Esophagus muscularis mucosa (tissue), 4 donors: Measurements from ENCODE around the gene TET3. TPM values are rescaled to one million over a fixed set of nuclear protein-coding genes. Genes with fewer than 3 reads are reported as not detected.

Experiments
- DNase-seq: peaks from one replicate; pipeline ENCODE4 v3.0.0-alpha.2; 2017; ENCODE audit errors: extremely low spot score
- H3K27ac ChIP-seq, 4 donors: fragments of 200-600 bp; sonication (generic); replicated peaks in 1 of 4; 1 replicate in 3 of 4; 2 replicates in 1 of 4; pipeline ENCODE4 v1.5.1; 2016 to 2019; ENCODE audit warnings: mild to moderate bottlenecking in 1 of 4
- H3K27me3 ChIP-seq, 4 donors: fragments of 200-600 bp; sonication (generic); one replicate each; pipeline versions ENCODE4 v1.5.1 to v1.6.0; 2016 to 2019
- H3K36me3 ChIP-seq, 4 donors: fragments of 200-600 bp; sonication (generic); one replicate each; pipeline ENCODE4 v1.5.1; 2016 to 2019
- H3K4me1 ChIP-seq, 4 donors: fragments of 200-600 bp; sonication (generic); one replicate each; pipeline ENCODE4 v1.5.1; 2016 to 2019
- H3K4me3 ChIP-seq, 4 donors: fragments of 200-600 bp; sonication (generic); 1 replicate in 2 of 4; 2 replicates in 2 of 4; pipeline ENCODE4 v1.5.1; 2016 to 2019; ENCODE audit warnings: mild to moderate bottlenecking in 4 of 4, moderate library complexity in 1 of 4
- H3K9me3 ChIP-seq, 4 donors: fragments of 200-600 bp; sonication (generic); 1 replicate in 3 of 4; 2 replicates in 1 of 4; pipeline ENCODE4 v1.5.1; 2016 to 2019
- CTCF ChIP-seq, 3 experiments: fragments of 200-600 bp in 2 of 3; fragments of 450-650 bp in 1 of 3; sonication (generic) in 2 of 3; IDR thresholded peaks; one replicate each; pipeline ENCODE4 v1.5.1; 2017 to 2019; ENCODE audit warnings: antibody characterized with exemption in 3 of 3, mild to moderate bottlenecking in 2 of 3, moderate library complexity in 1 of 3
- EP300 ChIP-seq: sonication (generic); formaldehyde crosslinking; IDR thresholded peaks from one replicate; pipeline ENCODE4 v1.6.1; 2017; ENCODE audit warnings: antibody characterized with exemption
- POLR2A ChIP-seq: fragments of 450-650 bp; IDR thresholded peaks from one replicate; pipeline ENCODE4 v1.6.1; 2017; ENCODE audit warnings: antibody characterized with exemption, moderate library complexity, mild to moderate bottlenecking, low read depth
- POLR2AphosphoS5 ChIP-seq, 2 donors: sonication (generic); formaldehyde crosslinking; IDR thresholded peaks; one replicate each; pipeline ENCODE4 v1.6.1; 2017; ENCODE audit warnings: antibody characterized with exemption in 2 of 2
- WGBS: methylation state at CpG from one replicate; pipeline ENCODE4 v1.1.5; 2018; 5-methylcytosine and 5-hydroxymethylcytosine counted together
- intact Hi-C: fragments of 100-400 bp; cut with DNase I; formaldehyde crosslinking; loops from one replicate; pipeline ENCODE4 v1.15.1; 2023
- total RNA-seq, 4 donors: library from RNA; depleted of rRNA; stranded (reverse); fragments of >200 nt; gene quantifications; one replicate each; pipeline versions ENCODE4 v1.1.0 to v1.2.1, GENCODE V29; 2016

Gene TET3
- total RNA-seq, 4 donors from 2014 or later: 5.4 to 6.7 (median 6.1) TPM

- H3K4me1 ChIP-seq: peaks cover 14 to 19% (median 18%) of the 10 kb centered on the region in 4 donors
- no peak overlapping the region for H3K4me3 ChIP-seq
- H3K9me3 ChIP-seq: no peaks in the 10 kb centered on the region
- TF ChIP-seq CTCF (IDR thresholded peaks at IDR 0.05): no peak
- TF ChIP-seq EP300: no peak
- TF ChIP-seq POLR2AphosphoS5 (IDR thresholded peaks at IDR 0.05): no peak
- TF ChIP-seq POLR2A: no peak
- intact Hi-C loops: no loop called here
- no peak overlapping the region for H3K27ac ChIP-seq
- H3K27me3 ChIP-seq: no peaks in the 10 kb centered on the region
- no peak for DNase-seq
- WGBS: 100% methylated on average over 4 of the region's 4 CpGs
- peaks cover 0 to 4% (median 0%) of the 10 kb centered on the region in 4 donors for H3K36me3 ChIP-seq
Measured at GRCh38 chr2:73992036-73992435, 7.3 kb downstream of the TET3 start.

- no peak overlapping the region for H3K27ac ChIP-seq
- TF ChIP-seq EP300: no peak
- no peak for TF ChIP-seq CTCF (IDR thresholded peaks at IDR 0.05)
- no peak for TF ChIP-seq POLR2AphosphoS5 (IDR thresholded peaks at IDR 0.05)
- TF ChIP-seq POLR2A: no peak
- intact Hi-C loops: no loop called here
- DNase-seq: no peak
- peaks cover 1 to 6% (median 4%) of the 10 kb centered on the region in 4 donors for H3K4me1 ChIP-seq
- H3K4me3 ChIP-seq: no peak overlapping the region
- WGBS: 71% methylated on average over 3 of the region's 3 CpGs
- H3K27me3 ChIP-seq: no peaks in the 10 kb centered on the region
- peaks cover 0 to 4% (median 0%) of the 10 kb centered on the region in 4 donors for H3K36me3 ChIP-seq
- H3K9me3 ChIP-seq: no peaks in the 10 kb centered on the region
Measured at GRCh38 chr2:73993376-73993775, 8.7 kb downstream of the TET3 start.

- Histone ChIP-seq H3K9me3 (no peaks in the 10 kb centered on the region), H3K4me1 (peaks cover 0 to 4% (median 2%) of the 10 kb centered on the region in 4 donors), H3K4me3 (no peak overlapping the region), H3K36me3 (peaks cover 0 to 4% (median 0%) of the 10 kb centered on the region in 4 donors), H3K27me3 (no peaks in the 10 kb centered on the region), H3K27ac (no peak overlapping the region)
- no peak for TF ChIP-seq EP300
- no peak for TF ChIP-seq POLR2A
- TF ChIP-seq CTCF (IDR thresholded peaks at IDR 0.05): no peak
- no peak for TF ChIP-seq POLR2AphosphoS5 (IDR thresholded peaks at IDR 0.05)
- WGBS: 83% methylated on average over 4 of the region's 4 CpGs
- intact Hi-C loops: no loop called here
- no peak for DNase-seq
Measured at GRCh38 chr2:73993778-73994177, 9.1 kb downstream of the TET3 start.

- intact Hi-C loops: no loop called here
- no peak overlapping the region for H3K4me3 ChIP-seq
- H3K36me3 ChIP-seq: no peaks in the 10 kb centered on the region
- no peaks in the 10 kb centered on the region for H3K9me3 ChIP-seq
- 85% methylated on average over 8 of the region's 8 CpGs for WGBS
- no peak for DNase-seq
- no peaks in the 10 kb centered on the region for H3K27me3 ChIP-seq
- H3K27ac ChIP-seq: no peak overlapping the region
- TF ChIP-seq EP300: no peak
- no peak for TF ChIP-seq CTCF (IDR thresholded peaks at IDR 0.05)
- TF ChIP-seq POLR2AphosphoS5 (IDR thresholded peaks at IDR 0.05): no peak
- TF ChIP-seq POLR2A: no peak
- H3K4me1 ChIP-seq: peaks cover 0 to 3% (median 0%) of the 10 kb centered on the region in 4 donors
Measured at GRCh38 chr2:73994178-73994831, 9.6 kb downstream of the TET3 start.

- Histone ChIP-seq H3K27me3 (no peaks in the 10 kb centered on the region), H3K36me3 (no peaks in the 10 kb centered on the region), H3K9me3 (no peaks in the 10 kb centered on the region), H3K27ac (no peak overlapping the region), H3K4me3 (no peak overlapping the region), H3K4me1 (peaks cover 2 to 18% (median 14%) of the 10 kb centered on the region in 4 donors)
- intact Hi-C loops: no loop called here
- 100% methylated on average over 5 of the region's 5 CpGs for WGBS
- no peak for DNase-seq
- no peak for TF ChIP-seq POLR2AphosphoS5 (IDR thresholded peaks at IDR 0.05)
- no peak for TF ChIP-seq POLR2A
- TF ChIP-seq EP300: no peak
- no peak for TF ChIP-seq CTCF (IDR thresholded peaks at IDR 0.05)
Measured at GRCh38 chr2:73995810-73996209, 11.1 kb downstream of the TET3 start.
